Activated naive CD8-positive, alpha-beta T cell (primary cell): Measurements from ENCODE around the gene MMP28.

Experiments used
- H3K27ac Mint-ChIP-seq: one replicate; pipeline ENCODE4 v1.8.0; 2021; ENCODE audit warnings: mixed read lengths
- H3K27me3 Mint-ChIP-seq: one replicate; pipeline ENCODE4 v1.8.0; 2021; ENCODE audit warnings: mixed read lengths
- H3K36me3 Mint-ChIP-seq: one replicate; pipeline ENCODE4 v1.8.0; 2021; ENCODE audit warnings: mixed read lengths
- H3K4me1 Mint-ChIP-seq: one replicate; pipeline ENCODE4 v1.8.0; 2021; ENCODE audit warnings: low read depth, mixed read lengths
- H3K4me3 Mint-ChIP-seq: one replicate; pipeline ENCODE4 v1.8.0; 2021; ENCODE audit warnings: mild to moderate bottlenecking, mixed read lengths
- H3K9me3 Mint-ChIP-seq: one replicate; pipeline ENCODE4 v1.8.0; 2021; ENCODE audit warnings: low read depth, mixed read lengths

Gene MMP28

DNA sequence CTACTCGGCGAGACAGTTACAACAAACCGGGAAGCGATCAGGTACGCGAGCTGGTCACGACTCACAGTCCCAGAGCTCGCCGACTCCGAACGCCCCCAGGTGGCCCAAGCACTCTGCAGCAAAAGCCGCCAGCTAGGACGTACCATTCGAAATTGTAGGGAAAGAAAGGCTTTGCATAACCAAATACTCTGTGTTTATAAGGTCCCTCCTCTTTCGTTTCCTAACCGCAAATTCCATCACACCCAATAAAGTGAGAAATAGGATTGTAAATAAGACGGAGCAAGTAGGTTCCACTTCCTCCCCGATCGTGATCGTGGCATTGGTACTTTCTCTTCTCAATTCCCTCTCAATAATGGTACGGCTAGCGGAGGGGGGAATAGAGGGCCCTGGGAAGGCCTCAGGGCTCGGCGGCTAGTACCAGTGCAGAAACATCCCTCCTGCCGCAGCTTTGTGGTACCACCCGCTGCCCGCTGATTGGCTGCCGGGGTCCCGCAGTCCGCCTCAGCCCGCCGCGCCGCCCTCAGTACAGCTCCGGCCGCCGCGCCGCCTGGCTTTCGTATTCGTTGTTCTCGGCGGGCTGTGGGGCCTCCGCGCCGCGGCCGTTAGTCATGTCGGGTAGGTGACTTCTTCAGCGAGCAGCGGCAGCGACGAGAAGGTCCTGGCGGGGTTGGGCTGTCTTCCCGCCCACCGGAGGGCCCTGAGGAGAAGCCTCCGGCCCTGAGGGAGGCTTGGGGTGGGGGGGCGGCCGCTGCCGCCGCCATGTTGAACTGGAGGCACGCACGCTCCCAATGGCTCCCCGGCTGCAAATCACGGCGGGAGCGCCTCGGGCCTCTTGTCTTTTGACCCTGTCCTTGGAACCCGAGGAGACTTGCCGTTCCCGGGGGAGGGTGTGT lies 13.8 kb upstream of the MMP28 start, which contains the start of gene TAF15:
TAF15 (plus strand) TSS at position 523 of the 893 bp plus-strand sequence; CDS start at position 609, 86 bp downstream.
- H3K9me3 Mint-ChIP-seq: no peaks in the 10 kb centered on the region
- H3K36me3 Mint-ChIP-seq: peaks cover 2% of the 10 kb centered on the region
- no peaks in the 10 kb centered on the region for H3K27me3 Mint-ChIP-seq
- peak within 1 kb of the TSS; percentile 99 for H3K27ac Mint-ChIP-seq
- H3K4me1 Mint-ChIP-seq: peaks cover 62% of the 10 kb centered on the region
- peak within 1 kb of the TSS; percentile 97 for H3K4me3 Mint-ChIP-seq

DNA sequence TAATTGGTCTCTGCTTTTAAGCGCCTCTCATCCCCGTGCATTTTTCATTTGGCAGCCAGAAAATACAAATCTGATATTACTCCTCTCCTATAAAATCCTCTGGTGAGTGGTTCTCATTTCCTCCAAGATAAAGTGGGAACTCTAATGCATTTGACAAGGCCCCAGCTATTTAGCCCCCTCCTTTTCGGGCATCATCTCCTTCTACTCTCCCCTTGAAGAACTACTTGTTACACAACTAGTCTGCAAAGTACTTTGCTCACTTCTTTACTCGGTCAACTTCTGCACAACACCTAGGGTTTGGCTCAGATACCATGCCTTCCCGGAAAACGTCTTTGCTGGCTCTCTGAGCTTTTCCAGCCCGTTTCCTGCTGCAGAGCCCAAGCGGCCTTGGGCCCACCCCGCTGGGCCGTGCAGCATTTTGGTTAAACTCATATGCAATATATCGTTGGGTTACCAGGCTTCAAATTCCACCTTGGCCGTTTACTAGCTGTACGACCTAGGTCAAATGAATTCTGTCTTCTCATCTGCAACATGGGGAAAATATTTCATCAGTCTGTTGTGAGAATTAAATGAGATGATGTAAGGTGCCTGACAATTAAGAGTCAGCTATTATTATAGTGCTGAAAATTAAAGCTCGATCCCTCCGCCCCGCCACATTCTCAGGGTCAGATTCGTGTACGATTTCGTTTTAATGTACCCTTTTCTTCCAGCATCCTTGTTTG lies 13.0 kb upstream of the MMP28 start:
- Mint-ChIP-seq H3K36me3 (peaks cover 2% of the 10 kb centered on the region), H3K27ac (peak overlapping the region; percentile 99), H3K27me3 (no peaks in the 10 kb centered on the region), H3K4me1 (peaks cover 57% of the 10 kb centered on the region), H3K9me3 (no peaks in the 10 kb centered on the region), H3K4me3 (peak overlapping the region; percentile 97)

DNA sequence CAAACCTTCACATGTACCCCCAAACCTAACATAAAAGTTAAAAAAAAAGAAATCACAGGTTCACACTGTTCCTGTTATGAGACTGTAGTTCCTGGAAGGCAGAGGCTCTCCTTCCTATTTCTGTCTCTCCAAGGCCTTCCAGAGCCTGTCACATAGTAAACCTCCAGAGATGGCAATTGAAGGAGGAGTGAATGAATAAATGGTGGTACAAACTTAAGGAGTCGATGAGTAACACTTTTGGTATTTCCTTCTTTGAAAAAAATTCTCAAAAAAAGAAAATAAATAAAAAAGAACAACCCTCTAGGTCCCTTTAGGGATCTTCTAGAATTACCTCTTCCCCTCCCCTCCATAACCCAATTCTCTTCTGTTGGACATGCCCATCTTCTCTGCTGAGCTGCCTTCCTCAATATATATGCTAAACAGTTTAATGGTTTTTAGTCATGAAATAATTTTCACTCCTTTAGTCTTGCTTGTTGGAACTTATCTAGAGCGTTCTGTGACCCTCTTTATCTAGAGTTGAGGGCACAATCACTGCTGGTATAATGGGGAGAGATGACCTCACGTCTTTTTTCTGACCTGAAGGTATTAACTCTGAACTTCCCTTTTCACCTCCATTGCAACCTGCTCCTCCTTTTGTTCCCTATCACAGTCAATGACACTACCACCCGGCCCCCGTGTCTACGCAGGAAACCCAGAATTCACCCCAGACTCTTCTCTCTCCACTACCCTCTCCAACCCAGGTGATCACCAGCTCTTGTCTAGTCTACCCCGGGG lies 12.1 kb upstream of the MMP28 start:
- peaks cover 59% of the 10 kb centered on the region for H3K4me1 Mint-ChIP-seq
- H3K4me3 Mint-ChIP-seq: peak overlapping the region; percentile 97
- H3K27ac Mint-ChIP-seq: peak overlapping the region; percentile 99
- H3K9me3 Mint-ChIP-seq: no peaks in the 10 kb centered on the region
- peaks cover 2% of the 10 kb centered on the region for H3K36me3 Mint-ChIP-seq
- no peaks in the 10 kb centered on the region for H3K27me3 Mint-ChIP-seq

GRCh38 chr17:35804658-35805192 lies 9.3 kb upstream of the MMP28 start:
- Mint-ChIP-seq H3K36me3 (no peaks in the 10 kb centered on the region), H3K4me1 (peaks cover 59% of the 10 kb centered on the region), H3K9me3 (no peaks in the 10 kb centered on the region), H3K4me3 (no peak overlapping the region), H3K27ac (no peak overlapping the region), H3K27me3 (no peaks in the 10 kb centered on the region)

DNA sequence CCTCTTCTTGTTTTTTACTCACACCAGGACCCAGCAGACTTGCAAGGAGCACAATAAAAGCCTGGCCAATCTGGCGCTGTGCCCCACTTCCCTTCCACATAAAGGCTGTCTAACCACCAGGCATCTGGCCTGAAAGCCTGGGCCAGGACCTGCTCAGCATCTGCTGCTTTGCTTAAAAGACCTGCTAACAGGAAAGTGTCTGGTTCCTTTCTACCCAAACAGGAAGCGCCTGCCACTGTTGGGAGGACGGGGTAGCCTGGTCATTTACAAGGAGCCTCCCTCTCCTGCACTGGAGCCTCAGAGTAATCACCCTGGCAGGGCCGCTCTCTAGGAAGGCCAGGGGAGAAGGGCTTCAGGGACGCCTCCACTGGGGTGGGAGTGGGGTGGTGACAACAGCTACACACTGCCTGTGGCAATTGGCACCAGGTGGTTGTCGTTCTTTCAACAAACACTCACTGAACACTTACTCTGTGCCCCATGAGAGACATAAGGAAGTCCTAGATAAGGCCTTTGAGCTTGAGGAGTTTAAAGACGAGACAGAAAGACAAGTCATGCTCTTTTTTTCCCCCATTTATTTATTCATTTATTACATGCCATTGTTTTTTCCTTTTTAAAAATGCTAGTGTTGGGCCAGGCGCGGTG lies 6.3 kb upstream of the MMP28 start:
- Mint-ChIP-seq H3K4me3 (peak overlapping the region; percentile 6), H3K27me3 (no peaks in the 10 kb centered on the region), H3K27ac (peak overlapping the region; percentile 86)

DNA sequence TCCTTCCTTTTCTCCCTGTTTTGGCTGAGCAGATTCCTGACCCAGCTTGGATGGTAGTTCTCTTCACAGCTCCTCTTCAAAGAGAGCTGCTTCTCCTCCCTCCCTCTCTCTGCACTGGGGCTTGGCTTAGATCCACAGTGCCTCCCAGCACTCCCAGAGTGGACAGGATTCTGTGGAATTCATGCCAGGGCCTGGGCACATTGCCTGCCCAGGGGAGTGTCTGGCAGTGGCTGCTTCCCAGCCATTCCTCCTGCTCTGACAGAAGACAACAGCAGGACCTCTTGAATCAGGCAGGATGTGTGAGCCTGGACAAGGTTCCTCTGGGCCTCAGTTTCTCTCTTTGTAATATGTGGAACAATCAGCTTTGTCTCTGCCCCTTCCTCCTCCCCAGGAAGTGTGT lies 4.5 kb upstream of the MMP28 start:
- H3K4me1 Mint-ChIP-seq: peaks cover 41% of the 10 kb centered on the region
- peak overlapping the region; percentile 59 for H3K27ac Mint-ChIP-seq
- H3K36me3 Mint-ChIP-seq: no peaks in the 10 kb centered on the region
- no peak overlapping the region for H3K4me3 Mint-ChIP-seq
- H3K27me3 Mint-ChIP-seq: peaks cover 3% of the 10 kb centered on the region
- H3K9me3 Mint-ChIP-seq: no peaks in the 10 kb centered on the region

More for the DNA sequence above, 6.3 kb upstream of the MMP28 start:
- Mint-ChIP-seq H3K9me3 (no peaks in the 10 kb centered on the region), H3K4me1 (peaks cover 39% of the 10 kb centered on the region), H3K36me3 (no peaks in the 10 kb centered on the region)

- H3K4me3 Mint-ChIP-seq: no peak overlapping the region
- H3K27ac Mint-ChIP-seq: no peak overlapping the region
- H3K9me3 Mint-ChIP-seq: no peaks in the 10 kb centered on the region
- peaks cover 8% of the 10 kb centered on the region for H3K27me3 Mint-ChIP-seq
- H3K36me3 Mint-ChIP-seq: no peaks in the 10 kb centered on the region
- peaks cover 42% of the 10 kb centered on the region for H3K4me1 Mint-ChIP-seq
Measured at GRCh38 chr17:35797918-35798317, 2.5 kb upstream of the MMP28 start.

DNA sequence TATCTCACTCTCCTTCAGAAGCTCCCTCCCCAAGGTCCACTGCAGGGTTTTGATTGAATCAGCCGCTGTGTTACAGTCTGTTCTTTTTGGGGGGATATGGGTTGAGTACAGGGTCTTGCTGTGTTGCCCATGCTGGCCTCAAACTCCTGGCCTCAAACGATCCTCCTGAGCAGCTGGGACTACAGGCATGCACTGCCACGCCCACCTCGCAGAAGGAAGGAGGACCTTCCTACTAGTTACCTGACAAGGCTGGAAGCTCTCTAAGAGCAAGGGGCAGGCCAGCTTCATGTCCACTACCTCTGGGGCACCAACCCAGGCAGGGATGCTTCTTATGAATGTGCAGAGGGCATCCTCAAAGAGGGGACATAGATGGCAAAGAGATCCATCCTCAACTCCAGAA lies 1.9 kb upstream of the MMP28 start:
- Mint-ChIP-seq H3K4me1 (peaks cover 40% of the 10 kb centered on the region), H3K4me3 (no peak overlapping the region), H3K36me3 (no peaks in the 10 kb centered on the region), H3K27me3 (peaks cover 8% of the 10 kb centered on the region), H3K27ac (no peak overlapping the region), H3K9me3 (no peaks in the 10 kb centered on the region)

GRCh38 chr17:35796942-35797341 lies 1.5 kb upstream of the MMP28 start:
- Mint-ChIP-seq H3K36me3 (no peaks in the 10 kb centered on the region), H3K4me1 (peaks cover 42% of the 10 kb centered on the region), H3K4me3 (no peak overlapping the region), H3K9me3 (no peaks in the 10 kb centered on the region), H3K27ac (no peak overlapping the region), H3K27me3 (peaks cover 8% of the 10 kb centered on the region)

GRCh38 chr17:35795871-35796265 lies 427 bp upstream of the MMP28 start:
- Mint-ChIP-seq H3K27ac (no peak overlapping the region), H3K36me3 (no peaks in the 10 kb centered on the region), H3K4me1 (peaks cover 32% of the 10 kb centered on the region), H3K9me3 (no peaks in the 10 kb centered on the region), H3K4me3 (peak overlapping the region; percentile 78), H3K27me3 (peaks cover 8% of the 10 kb centered on the region)

- H3K27ac Mint-ChIP-seq: no peak overlapping the region
Measured at GRCh38 chr17:35793257-35793656, 2.2 kb downstream of the MMP28 start.

GRCh38 chr17:35791681-35792350 lies 3.6 kb downstream of the MMP28 start:
- Mint-ChIP-seq H3K27ac (no peak overlapping the region), H3K4me3 (no peak overlapping the region), H3K36me3 (no peaks in the 10 kb centered on the region), H3K4me1 (peaks cover 50% of the 10 kb centered on the region), H3K27me3 (peaks cover 8% of the 10 kb centered on the region), H3K9me3 (no peaks in the 10 kb centered on the region)

More at GRCh38 chr17:35793257-35793656, 2.2 kb downstream of the MMP28 start:
- Mint-ChIP-seq H3K36me3 (no peaks in the 10 kb centered on the region), H3K9me3 (no peaks in the 10 kb centered on the region), H3K4me1 (peaks cover 43% of the 10 kb centered on the region), H3K4me3 (peak overlapping the region; percentile 65), H3K27me3 (peaks cover 8% of the 10 kb centered on the region)

GRCh38 chr17:35790841-35791240 lies 4.6 kb downstream of the MMP28 start:
- H3K36me3 Mint-ChIP-seq: peaks cover 2% of the 10 kb centered on the region
- H3K27ac Mint-ChIP-seq: no peak overlapping the region
- peaks cover 47% of the 10 kb centered on the region for H3K4me1 Mint-ChIP-seq
- no peak overlapping the region for H3K4me3 Mint-ChIP-seq
- peaks cover 5% of the 10 kb centered on the region for H3K27me3 Mint-ChIP-seq
- H3K9me3 Mint-ChIP-seq: no peaks in the 10 kb centered on the region
